ENCODE data around the gene HIPK2.

DNA sequence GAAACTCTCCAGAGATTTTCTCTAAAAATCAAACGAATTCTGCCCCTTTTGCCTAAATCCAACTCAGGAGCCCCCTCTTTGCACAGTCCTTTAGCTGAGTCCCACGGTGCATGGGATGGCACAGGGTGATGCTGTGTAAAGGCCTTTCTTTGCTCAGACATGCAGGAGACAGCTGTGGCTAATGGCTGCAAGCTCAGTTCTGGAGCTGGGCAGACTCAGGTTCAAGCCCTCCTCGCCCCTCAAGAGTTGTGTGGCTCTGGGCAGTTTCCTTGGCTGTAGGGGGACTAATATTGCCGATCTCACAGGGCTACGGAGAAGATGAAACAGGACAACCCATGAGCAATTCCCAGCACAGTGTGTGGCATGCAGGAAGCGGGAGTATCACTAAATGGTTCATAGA is 211.7 kb downstream of the HIPK2 start:
- TF ChIP-seq GATA2 (IDR thresholded peaks at IDR 0.05; ENCODE audit: low read depth, low read length): no peak
- TF ChIP-seq GATA3 (IDR thresholded peaks at IDR 0.05; ENCODE audit: low read depth, low read length): no peak
